ENCODE measurements around the gene ASS1.

The ASS1 gene

DNA sequence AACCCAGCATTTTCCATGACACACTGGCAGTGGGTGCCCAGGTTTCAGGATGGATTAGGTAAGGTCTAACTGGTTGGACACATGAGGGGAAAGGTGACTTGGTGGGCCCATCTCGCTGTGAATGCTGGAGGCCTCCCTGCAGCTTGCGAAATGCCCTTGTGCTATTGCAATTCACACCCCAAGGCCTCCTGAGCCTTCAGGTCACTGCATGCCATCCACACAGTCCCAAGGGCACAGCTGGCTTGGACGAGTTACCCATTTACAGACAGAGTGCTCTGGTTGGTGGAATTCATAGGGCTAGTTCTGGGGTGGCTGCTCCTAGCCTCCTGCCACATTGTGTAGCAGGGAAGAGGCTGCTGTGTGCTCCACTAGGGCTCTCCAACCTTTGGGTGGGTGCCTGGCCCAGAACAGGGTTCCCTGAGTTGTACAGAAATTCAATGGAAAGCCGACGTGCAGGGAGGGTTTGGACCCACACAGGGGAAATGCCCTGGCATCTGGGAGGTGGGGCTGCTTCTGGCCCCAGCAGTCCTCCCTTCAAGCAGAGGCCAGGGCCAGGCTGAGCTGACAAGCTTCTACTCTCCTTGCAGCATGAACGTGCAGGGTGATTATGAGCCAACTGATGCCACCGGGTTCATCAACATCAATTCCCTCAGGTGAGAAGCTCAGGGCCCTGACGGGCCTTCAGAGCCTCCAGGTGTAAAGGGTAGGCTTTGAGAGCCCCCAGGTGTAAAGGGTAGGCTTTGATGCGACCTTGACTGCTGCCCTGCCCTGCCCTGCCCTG is 54.3 kb downstream of the ASS1 start:
- Histone ChIP-seq H3K4me3 (ENCODE audit: low read depth in 1 of 2, low read length in 1 of 2) (no peak overlapping the region), H3K4me1 (ENCODE audit: control insufficient read depth in 1 of 2, insufficient read depth in 1 of 2, low read depth in 1 of 2, low read length in 1 of 2) (no peaks in the 10 kb centered on the region)

DNA sequence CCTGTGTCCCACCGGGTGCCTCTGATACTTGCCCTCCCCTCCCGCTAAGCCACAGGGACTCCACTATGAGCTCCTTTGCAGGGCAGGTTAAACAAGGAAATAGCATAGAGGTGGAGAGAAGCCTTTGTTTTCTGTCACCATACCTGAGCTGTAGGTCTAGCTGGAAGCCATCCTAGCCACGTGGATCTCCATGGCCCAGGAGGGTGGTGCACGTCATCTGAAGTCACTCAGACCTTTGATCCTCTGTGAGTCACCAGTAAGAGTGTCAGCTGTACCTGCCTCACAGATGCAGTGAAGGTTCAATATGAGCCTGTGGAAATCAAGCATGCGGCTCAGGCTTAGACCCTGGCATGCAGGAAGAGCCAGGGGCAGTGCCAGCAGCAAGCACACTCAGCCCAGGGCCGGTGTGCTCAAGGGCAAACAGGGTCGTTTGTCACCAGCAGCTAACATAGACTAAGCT is 55.1 kb downstream of the ASS1 start:
- Histone ChIP-seq H3K36me3 (no peaks in the 10 kb centered on the region), H3K9me3 (no peaks in the 10 kb centered on the region)

More for the DNA sequence above, 54.3 kb downstream of the ASS1 start:
- TF ChIP-seq, protein P1, sequence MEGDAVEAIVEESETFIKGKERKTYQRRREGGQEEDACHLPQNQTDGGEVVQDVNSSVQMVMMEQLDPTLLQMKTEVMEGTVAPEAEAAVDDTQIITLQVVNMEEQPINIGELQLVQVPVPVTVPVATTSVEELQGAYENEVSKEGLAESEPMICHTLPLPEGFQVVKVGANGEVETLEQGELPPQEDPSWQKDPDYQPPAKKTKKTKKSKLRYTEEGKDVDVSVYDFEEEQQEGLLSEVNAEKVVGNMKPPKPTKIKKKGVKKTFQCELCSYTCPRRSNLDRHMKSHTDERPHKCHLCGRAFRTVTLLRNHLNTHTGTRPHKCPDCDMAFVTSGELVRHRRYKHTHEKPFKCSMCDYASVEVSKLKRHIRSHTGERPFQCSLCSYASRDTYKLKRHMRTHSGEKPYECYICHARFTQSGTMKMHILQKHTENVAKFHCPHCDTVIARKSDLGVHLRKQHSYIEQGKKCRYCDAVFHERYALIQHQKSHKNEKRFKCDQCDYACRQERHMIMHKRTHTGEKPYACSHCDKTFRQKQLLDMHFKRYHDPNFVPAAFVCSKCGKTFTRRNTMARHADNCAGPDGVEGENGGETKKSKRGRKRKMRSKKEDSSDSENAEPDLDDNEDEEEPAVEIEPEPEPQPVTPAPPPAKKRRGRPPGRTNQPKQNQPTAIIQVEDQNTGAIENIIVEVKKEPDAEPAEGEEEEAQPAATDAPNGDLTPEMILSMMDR (IDR thresholded peaks at IDR 0.05) = no peak
- no peaks in the 10 kb centered on the region for H3K36me3 ChIP-seq
- no peaks in the 10 kb centered on the region for H3K9me3 ChIP-seq
- peaks cover 5% of the 10 kb centered on the region for H3K27me3 ChIP-seq
- no peak overlapping the region for H3K27ac ChIP-seq

DNA sequence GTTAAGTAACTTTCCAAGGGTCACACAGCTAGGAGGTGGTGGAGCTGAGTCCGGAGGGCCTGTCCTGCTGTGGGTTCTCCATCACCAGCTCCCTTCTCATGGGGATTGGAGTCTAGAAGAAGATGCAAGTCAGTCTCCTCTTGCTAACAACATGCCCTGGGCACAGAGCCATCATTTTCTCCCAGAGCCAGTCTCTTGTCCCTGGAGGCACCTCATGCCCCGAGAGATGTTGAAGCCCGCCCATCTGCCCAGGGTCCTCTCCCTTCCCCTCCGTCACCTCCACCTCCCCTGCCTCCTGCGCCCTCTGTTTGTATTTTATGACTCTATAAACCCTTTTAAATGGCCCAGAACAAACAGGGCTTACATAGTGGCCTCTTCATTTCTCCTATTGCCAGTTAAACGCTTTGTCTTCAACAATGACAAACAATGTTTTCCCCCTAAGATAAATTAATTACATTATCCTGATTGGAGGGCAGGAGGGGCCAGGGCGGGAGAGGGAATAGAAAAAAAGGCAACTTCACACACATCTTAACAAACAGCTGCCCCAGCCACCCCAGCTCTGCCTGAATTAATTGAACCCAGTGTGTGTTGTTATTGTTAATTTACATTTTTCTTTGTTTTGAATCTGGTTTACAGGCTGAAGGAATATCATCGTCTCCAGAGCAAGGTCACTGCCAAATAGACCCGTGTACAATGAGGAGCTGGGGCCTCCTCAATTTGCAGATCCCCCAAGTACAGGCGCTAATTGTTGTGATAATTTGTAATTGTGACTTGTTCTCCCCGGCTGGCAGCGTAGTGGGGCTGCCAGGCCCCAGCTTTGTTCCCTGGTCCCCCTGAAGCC is 55.8 kb downstream of the ASS1 start:
- Histone ChIP-seq H3K27me3 (peaks cover 5% of the 10 kb centered on the region), H3K36me3 (no peaks in the 10 kb centered on the region), H3K9me3 (no peaks in the 10 kb centered on the region), H3K27ac (no peak overlapping the region), H3K4me1 (ENCODE audit: control insufficient read depth in 1 of 2, insufficient read depth in 1 of 2, low read depth in 1 of 2, low read length in 1 of 2) (no peaks in the 10 kb centered on the region), H3K4me3 (ENCODE audit: low read depth in 1 of 2, low read length in 1 of 2) (no peak overlapping the region)
- TF ChIP-seq, protein P1 (IDR thresholded peaks at IDR 0.05) = no peak

More for the DNA sequence above, 55.1 kb downstream of the ASS1 start:
- TF ChIP-seq, protein P1 (IDR thresholded peaks at IDR 0.05) = no peak
- no peaks in the 10 kb centered on the region for H3K4me1 ChIP-seq (ENCODE audit: control insufficient read depth in 1 of 2, insufficient read depth in 1 of 2, low read depth in 1 of 2, low read length in 1 of 2)
- H3K27ac ChIP-seq = no peak overlapping the region
- H3K27me3 ChIP-seq = peaks cover 5% of the 10 kb centered on the region
- no peak overlapping the region for H3K4me3 ChIP-seq (ENCODE audit: low read depth in 1 of 2, low read length in 1 of 2)

DNA sequence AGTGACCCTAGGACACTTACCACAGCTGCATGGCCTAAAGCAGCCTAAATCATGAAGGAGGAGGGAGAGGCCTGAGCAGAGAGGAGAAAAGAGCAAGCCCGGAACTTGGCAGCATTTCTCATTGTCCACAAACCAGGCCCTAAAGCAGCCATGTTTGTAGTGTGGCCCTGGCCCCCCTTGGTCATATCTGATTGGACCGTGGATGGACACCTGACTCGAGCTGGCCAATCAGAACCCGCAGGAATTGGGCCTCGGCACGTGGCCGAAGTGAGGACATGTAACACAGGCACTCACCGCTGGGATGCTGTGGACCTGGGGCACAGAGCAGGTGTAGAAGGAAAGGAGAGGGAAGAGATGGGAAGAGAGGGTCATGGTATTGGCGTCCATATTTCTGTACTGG is 56.9 kb downstream of the ASS1 start:
- Histone ChIP-seq H3K27ac (no peak overlapping the region), H3K36me3 (no peaks in the 10 kb centered on the region), H3K4me3 (ENCODE audit: low read depth in 1 of 2, low read length in 1 of 2) (no peak overlapping the region), H3K27me3 (peaks cover 5% of the 10 kb centered on the region), H3K9me3 (no peaks in the 10 kb centered on the region), H3K4me1 (ENCODE audit: control insufficient read depth in 1 of 2, insufficient read depth in 1 of 2, low read depth in 1 of 2, low read length in 1 of 2) (no peaks in the 10 kb centered on the region)
- TF ChIP-seq, protein P1 (IDR thresholded peaks at IDR 0.05) = no peak

DNA sequence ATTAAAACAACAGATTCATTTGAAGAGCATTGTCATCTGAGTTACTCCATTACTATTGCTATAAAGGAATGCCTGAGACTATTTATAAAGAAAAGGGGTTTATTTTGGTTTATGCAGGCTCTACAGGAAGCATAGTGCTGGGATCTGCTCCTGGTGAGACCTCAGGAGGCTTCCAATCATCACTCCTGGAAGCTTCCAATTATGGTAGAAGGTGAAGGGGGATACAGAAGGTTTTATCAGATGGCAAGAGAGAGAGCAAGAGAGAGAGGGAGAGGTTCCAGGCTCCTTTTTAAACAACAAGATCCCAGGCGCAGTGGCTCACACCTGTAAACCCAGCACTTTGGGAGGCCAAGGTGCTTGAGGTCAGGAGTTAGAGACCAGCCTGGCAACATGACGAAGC is 63.5 kb downstream of the ASS1 start:
- Histone ChIP-seq H3K27me3 (no peaks in the 10 kb centered on the region), H3K9me3 (no peaks in the 10 kb centered on the region), H3K4me3 (ENCODE audit: low read depth in 1 of 2, low read length in 1 of 2) (no peak overlapping the region), H3K4me1 (ENCODE audit: control insufficient read depth in 1 of 2, insufficient read depth in 1 of 2, low read depth in 1 of 2, low read length in 1 of 2) (no peaks in the 10 kb centered on the region), H3K27ac (no peak overlapping the region), H3K36me3 (no peaks in the 10 kb centered on the region)
- TF ChIP-seq, protein P1 (IDR thresholded peaks at IDR 0.05) = no peak
